ENCODE data around the gene CACNA2D1.

- no peak for TF ChIP-seq FOXA1 (IDR thresholded peaks at IDR 0.05)
- TF ChIP-seq NFRKB (IDR thresholded peaks at IDR 0.05) = no peak
- no peak for TF ChIP-seq FOXM1 (IDR thresholded peaks at IDR 0.05; ENCODE audit: borderline replicate concordance)
- no peak for TF ChIP-seq ELF4 (IDR thresholded peaks at IDR 0.05)
- TF ChIP-seq HDGF (IDR thresholded peaks at IDR 0.05; ENCODE audit: borderline replicate concordance) = no peak
- TF ChIP-seq SP1 (IDR thresholded peaks at IDR 0.05) = no peak
- no peak for TF ChIP-seq FOXK2 (IDR thresholded peaks at IDR 0.05)
- no peak for TF ChIP-seq L3MBTL2 (conservative IDR thresholded peaks at IDR 0.05)
- no peak for TF ChIP-seq ZNF384 (IDR thresholded peaks at IDR 0.05)
- TF ChIP-seq SUZ12 (IDR thresholded peaks at IDR 0.05) = no peak
- TF ChIP-seq BHLHE40 (IDR thresholded peaks at IDR 0.05; ENCODE audit: borderline replicate concordance) = no peak
Observed at GRCh38 chr7:82313269-82313668, 130.3 kb downstream of the CACNA2D1 start.
